NB4 (cell line): ENCODE data around the gene AMIGO1.

Experiments used
- POLR2A ChIP-seq: IDR thresholded peaks from 2 replicates; pipeline ENCODE4 v1.6.1; 2011; ENCODE audit warnings: mild to moderate bottlenecking; ENCODE audit not compliant: insufficient read length; ENCODE audit errors: extremely low read depth
- TF ChIP-seq, protein P1 (sequence below): IDR thresholded peaks from one replicate; pipeline ENCODE4 v1.5.1; 2012; ENCODE audit warnings: low read depth, low read length
- TF ChIP-seq, protein P2 (sequence below): IDR thresholded peaks from 2 replicates; pipeline ENCODE4 v1.6.1; 2011; ENCODE audit warnings: low read depth, low read length

DNA sequence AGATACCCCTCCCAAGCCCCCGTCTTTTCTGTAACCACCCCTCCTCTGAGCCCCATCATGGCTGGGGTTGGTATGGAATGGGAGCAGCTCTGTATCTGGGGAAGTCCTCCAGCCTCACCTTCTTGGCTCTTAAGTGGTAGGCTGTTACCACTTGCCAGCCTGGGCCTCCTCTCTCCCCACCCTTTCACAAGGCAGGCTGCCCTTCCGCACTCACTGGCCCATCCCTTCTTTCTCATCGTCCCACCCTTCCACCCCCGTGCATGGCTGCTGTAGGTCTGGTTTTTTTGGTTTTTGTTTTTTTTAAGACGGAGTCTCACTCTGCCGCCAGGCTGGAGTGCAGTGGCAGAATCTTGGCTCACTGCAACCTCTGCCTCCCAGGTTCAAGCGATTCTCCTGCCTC lies 10.4 kb downstream of the AMIGO1 start:
- TF ChIP-seq, protein P1, sequence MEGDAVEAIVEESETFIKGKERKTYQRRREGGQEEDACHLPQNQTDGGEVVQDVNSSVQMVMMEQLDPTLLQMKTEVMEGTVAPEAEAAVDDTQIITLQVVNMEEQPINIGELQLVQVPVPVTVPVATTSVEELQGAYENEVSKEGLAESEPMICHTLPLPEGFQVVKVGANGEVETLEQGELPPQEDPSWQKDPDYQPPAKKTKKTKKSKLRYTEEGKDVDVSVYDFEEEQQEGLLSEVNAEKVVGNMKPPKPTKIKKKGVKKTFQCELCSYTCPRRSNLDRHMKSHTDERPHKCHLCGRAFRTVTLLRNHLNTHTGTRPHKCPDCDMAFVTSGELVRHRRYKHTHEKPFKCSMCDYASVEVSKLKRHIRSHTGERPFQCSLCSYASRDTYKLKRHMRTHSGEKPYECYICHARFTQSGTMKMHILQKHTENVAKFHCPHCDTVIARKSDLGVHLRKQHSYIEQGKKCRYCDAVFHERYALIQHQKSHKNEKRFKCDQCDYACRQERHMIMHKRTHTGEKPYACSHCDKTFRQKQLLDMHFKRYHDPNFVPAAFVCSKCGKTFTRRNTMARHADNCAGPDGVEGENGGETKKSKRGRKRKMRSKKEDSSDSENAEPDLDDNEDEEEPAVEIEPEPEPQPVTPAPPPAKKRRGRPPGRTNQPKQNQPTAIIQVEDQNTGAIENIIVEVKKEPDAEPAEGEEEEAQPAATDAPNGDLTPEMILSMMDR, result no peak
- no peak for TF ChIP-seq POLR2A
- TF ChIP-seq, protein P2, sequence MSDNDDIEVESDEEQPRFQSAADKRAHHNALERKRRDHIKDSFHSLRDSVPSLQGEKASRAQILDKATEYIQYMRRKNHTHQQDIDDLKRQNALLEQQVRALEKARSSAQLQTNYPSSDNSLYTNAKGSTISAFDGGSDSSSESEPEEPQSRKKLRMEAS, result no peak
